OCI-M2 (cell line): ENCODE results near the gene BIRC7.

ENCODE experiments used
- DNase-seq: peaks from one replicate; lab custom pipeline; 2025; ENCODE audit not compliant: unreplicated experiment; lab: John Stamatoyannopoulos, UW

Gene BIRC7

GRCh38 chr20:63235399-63235983, at the start of gene BIRC7:
Gene BIRC7 (plus strand): TSS chr20:63235905. CDS start chr20:63236097, 192 bp downstream.
- DNase-seq = no peak

- no peak for DNase-seq
Observed at GRCh38 chr20:63186084-63186483, 49.6 kb upstream of the BIRC7 start.

GRCh38 chr20:63186528-63187316, 49.0 kb upstream of the BIRC7 start:
- no peak for DNase-seq

GRCh38 chr20:63187338-63188158, 48.2 kb upstream of the BIRC7 start:
- no peak for DNase-seq

GRCh38 chr20:63188159-63188442, 47.6 kb upstream of the BIRC7 start:
- no peak for DNase-seq

- no peak for DNase-seq
Observed at GRCh38 chr20:63188641-63189321, 46.9 kb upstream of the BIRC7 start.

GRCh38 chr20:63189322-63189642, 46.4 kb upstream of the BIRC7 start:
- no peak for DNase-seq

GRCh38 chr20:63189846-63190559, 45.7 kb upstream of the BIRC7 start:
- DNase-seq = no peak

- no peak for DNase-seq
Observed at GRCh38 chr20:63190828-63191227, 44.9 kb upstream of the BIRC7 start.

GRCh38 chr20:63191400-63191799, 44.3 kb upstream of the BIRC7 start:
- DNase-seq = no peak

GRCh38 chr20:63192721-63193120, 43.0 kb upstream of the BIRC7 start:
- DNase-seq = no peak

- DNase-seq = no peak
Observed at GRCh38 chr20:63194007-63194796, 41.5 kb upstream of the BIRC7 start.

- DNase-seq = no peak
Observed at GRCh38 chr20:63194797-63195173, 40.9 kb upstream of the BIRC7 start.

- no peak for DNase-seq
Observed at GRCh38 chr20:63196768-63197470, 38.8 kb upstream of the BIRC7 start.

GRCh38 chr20:63198606-63199005, 37.1 kb upstream of the BIRC7 start:
- DNase-seq = no peak

GRCh38 chr20:63202021-63202420, 33.7 kb upstream of the BIRC7 start:
- no peak for DNase-seq

GRCh38 chr20:63202811-63203526, 32.7 kb upstream of the BIRC7 start:
- no peak for DNase-seq

- DNase-seq = no peak
Observed at GRCh38 chr20:63204362-63204761, 31.3 kb upstream of the BIRC7 start.

- no peak for DNase-seq
Observed at GRCh38 chr20:63205896-63206295, 29.8 kb upstream of the BIRC7 start.
